SU-DHL-6 (cell line): ENCODE measurements around the gene TADA2B.

Experiments used
- H2AFZ ChIP-seq: fragments of 200-600 bp; sonication (generic); 2 replicates; pipeline ENCODE4 v1.6.1; 2014; ENCODE audit warnings: low read depth, mild to moderate bottlenecking, moderate library complexity, mixed read lengths, antibody characterized with exemption, low read length; ENCODE audit not compliant: severe bottlenecking
- H3F3A ChIP-seq: fragments of 200-600 bp; shearing (Covaris generic); 2 replicates; pipeline ENCODE4 v1.6.0; 2016; ENCODE audit warnings: antibody characterized with exemption, mild to moderate bottlenecking; ENCODE audit not compliant: insufficient read depth
- H3K27ac ChIP-seq: fragments of 200-600 bp; sonication (generic); 2 replicates; pipeline ENCODE4 v1.5.1; 2016; ENCODE audit warnings: low read depth, mild to moderate bottlenecking, low read length, moderate library complexity, mixed read lengths
- H3K27me3 ChIP-seq: fragments of 200-600 bp; sonication (generic), shearing (Covaris generic); 2 replicates; pipeline ENCODE4 v1.6.0; 2014; ENCODE audit warnings: mild to moderate bottlenecking, low read length
- H3K36me3 ChIP-seq: fragments of 200-600 bp; sonication (generic); 2 replicates; pipeline ENCODE4 v1.6.1; 2014; ENCODE audit warnings: mild to moderate bottlenecking, low read length, mixed read lengths
- H3K4me2 ChIP-seq: fragments of 300-600, 200-600 bp; shearing (Covaris generic), sonication (generic); 2 replicates; pipeline ENCODE4 v1.6.0; 2014; ENCODE audit warnings: low read length, low read depth, mild to moderate bottlenecking; ENCODE audit not compliant: poor library complexity, severe bottlenecking
- H3K4me3 ChIP-seq: fragments of 200-600 bp; sonication (generic); 2 replicates; pipeline ENCODE4 v1.5.1; 2014; ENCODE audit warnings: antibody characterized with exemption, low read length, mild to moderate bottlenecking, mixed read lengths; ENCODE audit not compliant: insufficient read depth, poor library complexity, severe bottlenecking
- H3K79me2 ChIP-seq: fragments of 200-600 bp; sonication (generic); 2 replicates; pipeline ENCODE4 v1.6.1; 2014; ENCODE audit warnings: mild to moderate bottlenecking, low read length, moderate library complexity; ENCODE audit not compliant: insufficient read depth
- H3K9ac ChIP-seq: fragments of 200-600 bp; sonication (generic); 2 replicates; pipeline ENCODE4 v1.7.0; 2014; ENCODE audit warnings: mild to moderate bottlenecking, low read length
- H3K9me2 ChIP-seq: fragments of 200-600 bp; sonication (generic); replicated peaks from 2 replicates; pipeline ENCODE4 v1.6.1; 2014; ENCODE audit warnings: low read length; ENCODE audit not compliant: insufficient read depth
- H3K9me3 ChIP-seq: fragments of 200-600 bp; sonication (generic); 2 replicates; pipeline ENCODE4 v1.6.1; 2014; ENCODE audit warnings: low read length, mixed read lengths; ENCODE audit not compliant: insufficient read depth
- H4K20me1 ChIP-seq: fragments of 200-600 bp; sonication (generic); 2 replicates; pipeline ENCODE4 v1.6.1; 2014; ENCODE audit warnings: low read depth, mild to moderate bottlenecking, antibody characterized with exemption, low read length, moderate library complexity, mixed read lengths
- CTCF ChIP-seq: fragments of 200-600 bp; sonication (generic); IDR thresholded peaks from one replicate; pipeline ENCODE4 v1.5.1; 2017; ENCODE audit warnings: antibody characterized with exemption, mild to moderate bottlenecking, low read length, moderate library complexity; ENCODE audit not compliant: insufficient read depth, poor library complexity, severe bottlenecking
- EZH2phosphoT487 ChIP-seq: fragments of 200-600 bp; sonication (generic), shearing (Covaris generic); conservative IDR thresholded peaks from 2 replicates; pipeline ENCODE4 v1.6.1; 2018; ENCODE audit warnings: mild to moderate bottlenecking, antibody characterized with exemption, low read length, moderate library complexity, mixed read lengths

The TADA2B gene

DNA sequence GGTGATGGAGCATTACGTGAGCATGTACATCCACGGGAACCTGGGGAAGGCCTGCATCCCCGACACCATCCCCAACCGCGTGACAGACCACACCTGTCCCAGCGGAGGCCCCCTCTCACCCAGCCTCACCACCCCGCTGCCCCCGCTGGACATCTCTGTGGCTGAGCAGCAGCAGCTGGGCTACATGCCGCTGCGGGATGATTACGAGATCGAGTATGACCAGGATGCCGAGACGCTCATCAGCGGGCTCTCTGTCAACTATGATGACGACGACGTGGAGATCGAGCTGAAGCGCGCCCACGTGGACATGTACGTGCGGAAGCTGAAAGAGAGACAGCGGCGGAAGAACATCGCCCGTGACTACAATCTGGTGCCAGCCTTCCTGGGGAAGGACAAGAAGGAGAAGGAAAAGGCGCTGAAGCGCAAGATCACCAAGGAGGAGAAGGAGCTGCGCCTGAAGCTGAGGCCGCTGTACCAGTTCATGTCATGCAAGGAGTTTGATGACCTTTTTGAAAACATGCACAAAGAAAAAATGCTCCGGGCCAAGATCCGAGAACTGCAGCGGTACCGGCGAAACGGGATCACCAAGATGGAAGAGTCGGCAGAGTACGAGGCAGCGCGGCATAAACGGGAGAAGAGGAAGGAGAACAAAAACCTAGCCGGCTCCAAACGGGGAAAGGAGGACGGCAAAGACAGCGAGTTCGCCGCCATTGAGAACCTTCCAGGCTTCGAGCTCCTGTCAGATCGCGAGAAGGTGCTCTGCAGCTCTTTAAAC is 11.1 kb downstream of the TADA2B start:
- Histone ChIP-seq H3K27ac (no peak overlapping the region), H4K20me1 (no peaks in the 10 kb centered on the region), H3K79me2 (peaks cover 15% of the 10 kb centered on the region; the same call in 1 of the 2 replicates), H3K9me3 (no peaks in the 10 kb centered on the region), H3K4me3 (no peak overlapping the region), H3K4me2 (no peak overlapping the region), H3K27me3 (no peaks in the 10 kb centered on the region), H2AFZ (no peak overlapping the region), H3F3A (peaks cover 10% of the 10 kb centered on the region; the same call in 1 of the 2 replicates), H3K9me2 (no peaks in the 10 kb centered on the region), H3K9ac (no peak overlapping the region), H3K36me3 (no peaks in the 10 kb centered on the region)
- TF ChIP-seq CTCF (no peak), EZH2phosphoT487 (no peak)

DNA sequence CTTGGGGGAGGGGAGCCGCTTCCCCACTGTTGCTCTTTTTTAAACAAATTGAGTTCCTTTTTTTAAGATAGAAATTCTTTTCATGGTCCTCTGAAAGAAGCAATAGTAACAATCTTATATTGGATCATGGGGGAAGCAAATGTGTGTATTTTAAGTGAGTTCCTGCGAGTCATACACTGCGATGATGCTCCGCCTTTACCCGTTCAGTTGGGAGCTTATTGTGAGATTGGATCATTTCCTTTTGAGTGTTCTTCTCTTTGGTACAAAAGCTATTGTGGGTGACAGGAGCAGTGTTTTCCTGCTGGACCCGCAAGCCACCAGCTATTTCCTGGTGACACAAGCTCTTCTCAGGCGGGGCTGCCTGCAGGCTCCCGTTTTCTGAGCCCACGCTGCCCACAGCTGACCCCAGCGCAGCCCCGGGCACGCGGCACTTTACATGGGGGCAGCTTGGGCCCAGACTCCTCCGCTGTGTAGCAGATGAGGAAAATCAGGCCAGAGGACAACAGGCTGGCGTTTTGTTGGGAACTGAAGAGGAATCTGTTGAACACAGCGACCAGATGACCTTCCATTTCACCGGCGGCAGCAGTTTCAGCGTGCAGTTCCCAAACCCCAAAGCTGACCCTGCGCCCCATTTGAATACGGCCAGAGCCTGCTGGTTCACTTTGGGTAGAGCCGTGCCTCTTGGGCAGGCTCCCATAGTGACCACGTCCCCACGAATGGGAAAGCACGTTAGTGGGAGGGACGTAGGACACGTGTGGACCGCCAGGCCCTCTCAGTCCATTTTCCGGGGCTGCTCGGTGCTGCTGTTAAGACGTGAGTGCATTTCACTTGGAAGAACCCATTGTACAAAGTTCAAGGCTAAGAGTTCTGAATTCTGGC is 12.2 kb downstream of the TADA2B start:
- Histone ChIP-seq H3K4me3 (no peak overlapping the region), H3K27me3 (no peaks in the 10 kb centered on the region), H3K27ac (no peak overlapping the region), H3K79me2 (peaks cover 8% of the 10 kb centered on the region; the same call in 1 of the 2 replicates), H4K20me1 (no peaks in the 10 kb centered on the region), H3K4me2 (no peak overlapping the region), H3K9me2 (no peaks in the 10 kb centered on the region), H3K36me3 (peaks cover 1% of the 10 kb centered on the region; the same call in 1 of the 2 replicates), H3F3A (peaks cover 10% of the 10 kb centered on the region; the same call in 1 of the 2 replicates), H2AFZ (no peak overlapping the region), H3K9me3 (no peaks in the 10 kb centered on the region), H3K9ac (no peak overlapping the region)
- no peak for TF ChIP-seq EZH2phosphoT487
- no peak for TF ChIP-seq CTCF

GRCh38 chr4:7055990-7056325 is 12.8 kb downstream of the TADA2B start:
- Histone ChIP-seq H3F3A (peaks cover 10% of the 10 kb centered on the region; the same call in 1 of the 2 replicates), H3K27me3 (no peaks in the 10 kb centered on the region), H3K4me3 (no peak overlapping the region), H3K4me2 (no peak overlapping the region), H3K9me2 (no peaks in the 10 kb centered on the region), H2AFZ (no peak overlapping the region), H3K27ac (no peak overlapping the region), H3K36me3 (peaks cover 6% of the 10 kb centered on the region; the same call in 1 of the 2 replicates), H4K20me1 (no peaks in the 10 kb centered on the region), H3K9me3 (no peaks in the 10 kb centered on the region), H3K9ac (no peak overlapping the region), H3K79me2 (peaks cover 6% of the 10 kb centered on the region; the same call in 1 of the 2 replicates)
- TF ChIP-seq EZH2phosphoT487 = no peak
- no peak for TF ChIP-seq CTCF
